GM21360 (cell line): ENCODE measurements around the gene BPTF.
"Not testable (repeated sequence)": the region's sequence is repeated elsewhere in the genome, so short reads cannot be mapped to it uniquely, and the experiment has no call there.

Experiments
- ATAC-seq: cut with Tn5 transposase; IDR thresholded peaks from one replicate; pipeline ENCODE4 v1.9.1; 2021; ENCODE audit warnings: mild to moderate bottlenecking, moderate library complexity; ENCODE audit not compliant: unreplicated experiment

BPTF gene

GRCh38 chr17:67970783-67971182 lies 145.5 kb downstream of the BPTF start:
- no peak for ATAC-seq

GRCh38 chr17:67974185-67974584 lies 148.9 kb downstream of the BPTF start:
- no peak for ATAC-seq

- ATAC-seq, result no peak
These were observed 149.3 kb downstream of the BPTF start for GRCh38 chr17:67974598-67975066.

GRCh38 chr17:67976306-67976705 lies 151.0 kb downstream of the BPTF start:
- ATAC-seq, result not testable (repeated sequence)

- no peak for ATAC-seq
These were observed 155.2 kb downstream of the BPTF start for GRCh38 chr17:67980456-67980855.

- ATAC-seq, result not testable (repeated sequence)
These were observed 155.6 kb downstream of the BPTF start for GRCh38 chr17:67980883-67981282.

DNA sequence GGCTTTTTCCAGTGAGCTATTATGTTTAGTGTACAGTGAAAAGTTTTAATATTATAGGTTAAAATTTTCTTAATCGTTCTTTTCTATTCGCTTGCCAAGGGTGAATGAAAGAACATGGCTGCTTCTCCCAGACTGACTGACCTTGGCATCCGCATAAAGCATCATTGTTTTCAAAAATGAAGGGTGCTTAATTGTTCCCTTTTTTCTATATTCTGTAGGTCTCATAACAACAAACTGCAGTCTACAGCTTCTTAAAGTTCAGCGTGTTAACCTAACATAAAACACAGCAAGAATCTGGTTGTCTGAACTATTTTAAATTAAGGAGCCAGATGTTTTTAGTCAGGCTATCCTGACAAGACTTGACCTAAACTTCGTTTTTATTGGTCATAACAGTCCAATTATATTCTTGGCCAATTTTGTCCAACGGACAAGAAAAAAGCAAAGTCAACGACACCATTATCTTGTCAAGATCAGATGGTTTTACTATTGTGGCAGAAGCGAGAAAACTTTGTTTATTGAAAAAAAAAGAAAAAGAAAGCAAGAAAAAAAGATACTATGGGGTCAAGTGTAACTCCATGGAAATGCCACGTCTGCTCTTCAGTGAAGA lies 156.8 kb downstream of the BPTF start:
- no peak for ATAC-seq

DNA sequence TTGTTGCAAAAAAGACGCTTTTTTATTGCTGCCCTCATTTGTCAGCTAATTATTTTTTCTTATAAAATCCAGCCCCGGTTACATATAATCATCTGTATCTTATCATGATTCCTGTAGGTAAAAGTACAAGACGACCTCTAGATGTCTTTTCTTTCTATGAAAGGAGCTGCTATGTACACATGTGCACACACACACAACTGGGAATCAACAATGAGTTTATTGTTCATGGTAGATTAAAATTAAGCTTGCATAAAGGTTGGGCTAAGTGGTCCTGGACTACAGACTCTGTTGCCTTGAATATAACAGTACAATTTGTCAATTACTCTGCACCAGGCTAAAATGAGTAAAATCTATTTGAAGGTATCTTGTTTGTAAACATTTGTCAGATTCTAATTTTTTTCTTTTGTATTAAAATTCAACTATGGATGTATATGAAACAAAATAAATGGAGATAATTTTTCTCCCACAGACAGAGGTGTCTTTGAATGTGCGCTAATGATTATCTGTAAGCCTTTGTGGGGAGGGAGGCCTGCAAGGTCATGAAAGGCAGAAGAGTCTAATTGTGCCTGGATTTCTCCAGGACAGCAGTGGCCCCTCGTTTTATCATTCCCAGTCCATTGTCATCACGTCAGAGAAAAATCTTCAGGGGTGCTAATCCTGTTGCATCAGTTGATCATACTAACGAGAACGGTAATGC lies 157.5 kb downstream of the BPTF start:
- no peak for ATAC-seq

DNA sequence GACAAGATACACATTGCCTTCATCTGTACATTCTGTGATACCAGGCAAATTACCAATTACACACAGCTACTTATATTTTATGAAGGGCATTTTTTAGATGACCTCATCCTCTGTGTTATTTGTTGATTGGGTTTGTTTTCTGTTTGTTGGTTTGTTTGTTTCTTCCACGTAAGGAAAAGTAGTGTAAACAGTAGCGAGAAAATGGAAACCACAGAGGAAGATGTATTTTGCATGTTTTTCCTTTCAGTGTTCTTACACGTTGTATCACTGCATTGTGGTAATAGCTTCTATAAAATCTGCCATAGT lies 158.0 kb downstream of the BPTF start:
- no peak for ATAC-seq

DNA sequence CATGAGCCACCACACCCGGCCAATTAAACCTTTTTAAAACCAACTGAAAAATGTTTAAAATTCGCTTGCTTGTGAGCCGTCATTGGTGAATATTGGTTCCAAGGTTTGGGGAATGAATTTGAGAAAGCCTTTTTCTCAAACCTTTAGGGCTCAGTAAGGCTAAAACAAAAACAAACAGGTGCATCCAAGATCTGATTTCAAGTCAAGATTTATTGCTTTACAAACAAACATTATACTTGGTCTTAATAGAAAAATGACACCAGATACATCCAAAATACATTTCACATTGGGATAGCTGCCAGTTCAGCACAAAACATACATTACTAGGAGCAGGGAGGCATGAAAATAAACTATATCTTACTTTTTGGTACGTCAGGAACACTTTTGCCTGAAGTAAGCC lies 165.6 kb downstream of the BPTF start:
- ATAC-seq, result no peak

DNA sequence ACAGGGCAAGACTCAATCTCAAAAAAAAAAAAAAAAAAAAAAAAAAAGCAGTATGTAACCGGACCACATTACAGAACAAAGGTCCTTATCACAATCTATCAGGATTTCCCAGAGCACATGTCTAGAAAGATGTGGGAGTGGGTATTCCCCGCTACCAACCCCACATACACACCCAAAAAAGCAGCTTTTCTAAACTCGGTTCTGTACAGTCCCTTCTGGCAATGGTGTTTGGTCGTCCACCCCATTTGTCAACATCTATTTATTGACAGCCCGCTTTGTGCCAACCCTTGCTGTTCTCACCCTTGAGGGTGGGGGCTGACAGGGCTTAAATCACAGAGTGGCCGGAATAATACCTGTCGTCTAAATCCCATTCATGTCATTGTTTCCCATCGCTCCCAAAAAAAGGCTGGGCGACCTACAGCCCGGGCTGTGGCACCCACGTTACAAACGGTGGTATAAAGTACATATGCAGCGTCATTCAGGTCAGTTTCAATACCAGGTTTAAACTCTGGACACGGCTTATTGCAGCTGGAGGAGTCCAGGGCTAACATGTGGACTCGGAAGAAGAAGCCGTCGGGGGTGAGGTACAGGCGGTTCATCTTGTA lies 167.3 kb downstream of the BPTF start:
- ATAC-seq, result no peak

DNA sequence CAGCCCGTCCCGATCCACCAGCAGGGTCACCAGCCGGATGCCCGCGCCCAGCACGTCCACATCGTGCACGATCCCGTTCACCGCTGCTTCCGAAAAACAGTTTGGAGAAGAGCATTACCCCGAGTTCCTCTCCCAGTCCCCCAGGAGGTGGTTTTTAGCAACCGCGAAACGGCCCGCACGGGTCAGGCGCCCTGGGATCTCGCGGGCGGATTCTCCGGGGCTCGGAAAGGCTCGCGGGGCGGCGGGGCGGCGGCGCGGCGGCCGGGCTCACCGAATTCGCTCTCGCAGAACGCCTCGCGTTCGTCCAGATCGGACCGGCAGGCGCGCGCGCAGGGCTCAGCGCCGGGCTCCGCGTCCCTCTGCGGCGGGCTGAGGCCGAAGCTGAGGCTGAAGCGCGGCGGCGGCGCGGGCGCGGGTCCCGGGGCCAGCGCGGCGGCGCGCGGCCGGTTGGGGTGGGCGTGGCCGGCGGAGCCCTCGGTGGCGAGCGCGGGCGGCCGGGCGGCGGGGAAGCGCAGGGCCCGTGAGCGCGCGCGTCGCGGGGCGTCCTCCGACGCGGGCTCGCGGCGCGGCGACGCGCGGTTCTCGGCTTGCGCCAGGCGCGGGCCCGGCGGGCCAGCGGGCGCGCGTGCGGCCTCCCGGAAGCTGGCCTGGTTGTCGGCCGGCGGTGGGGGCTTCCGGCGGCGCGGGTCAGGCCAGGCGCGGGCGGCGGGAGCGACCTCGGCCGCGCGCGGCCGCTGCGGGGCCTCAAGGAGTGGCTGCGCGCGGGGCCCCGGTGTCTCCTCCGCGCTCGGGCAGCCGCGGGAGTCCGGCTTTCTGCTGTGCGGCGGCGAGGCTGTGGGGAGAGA lies 168.1 kb downstream of the BPTF start:
- ATAC-seq, result peak; percentile 73

DNA sequence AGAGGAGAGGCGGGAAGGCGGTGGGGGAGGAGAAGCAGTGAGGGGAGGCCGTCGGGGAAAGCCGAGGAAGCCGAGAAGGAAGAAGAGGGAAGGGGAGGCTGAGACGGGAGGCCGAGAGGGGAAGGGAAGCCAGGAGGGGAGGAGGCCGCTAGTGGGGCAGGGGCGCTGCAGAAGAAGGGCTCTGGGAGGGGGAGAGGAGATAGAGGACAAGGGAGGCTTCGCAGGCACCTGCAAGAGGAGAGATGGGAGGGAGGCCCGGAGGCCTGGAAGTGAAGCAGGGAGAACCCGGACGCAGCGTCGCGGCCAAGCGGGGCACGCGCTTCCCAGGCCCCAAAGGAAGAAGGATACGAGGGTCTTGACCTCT lies 168.7 kb downstream of the BPTF start:
- peak; percentile 1 for ATAC-seq

DNA sequence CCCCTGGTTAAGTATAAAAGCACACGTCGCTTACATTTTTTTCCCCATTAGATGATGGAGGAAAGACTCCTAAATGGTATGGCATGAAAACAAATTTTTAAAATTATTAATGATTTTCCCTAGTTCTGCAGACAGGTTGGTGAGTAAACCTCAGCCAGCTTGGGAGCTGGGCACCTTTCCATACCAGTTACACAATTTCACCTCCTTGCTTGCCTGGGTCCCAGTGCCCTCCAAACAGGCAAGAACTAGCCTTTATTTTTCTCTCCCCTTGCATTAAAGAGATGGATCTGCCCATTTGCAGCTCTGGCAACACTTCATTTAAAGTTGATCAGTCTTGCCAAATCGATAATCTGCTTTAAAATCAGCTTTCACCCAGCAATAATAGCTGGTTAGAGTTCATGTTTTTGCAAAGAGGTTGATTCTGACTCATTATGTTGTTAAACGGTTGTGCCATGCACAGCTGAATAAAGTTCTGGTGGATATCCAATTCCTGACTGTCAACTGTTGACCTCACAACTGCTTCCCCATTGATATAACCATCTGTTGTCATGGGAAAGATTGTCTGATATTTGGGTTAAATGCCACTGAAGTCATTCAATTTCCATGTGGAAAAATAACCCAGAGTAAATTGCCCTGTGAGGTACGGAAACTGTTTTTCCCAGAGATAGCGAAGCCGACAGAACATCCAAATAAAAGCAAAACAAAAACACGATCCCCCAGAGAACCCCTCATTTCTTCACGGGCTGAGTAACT lies 169.7 kb downstream of the BPTF start:
- ATAC-seq, result no peak

DNA sequence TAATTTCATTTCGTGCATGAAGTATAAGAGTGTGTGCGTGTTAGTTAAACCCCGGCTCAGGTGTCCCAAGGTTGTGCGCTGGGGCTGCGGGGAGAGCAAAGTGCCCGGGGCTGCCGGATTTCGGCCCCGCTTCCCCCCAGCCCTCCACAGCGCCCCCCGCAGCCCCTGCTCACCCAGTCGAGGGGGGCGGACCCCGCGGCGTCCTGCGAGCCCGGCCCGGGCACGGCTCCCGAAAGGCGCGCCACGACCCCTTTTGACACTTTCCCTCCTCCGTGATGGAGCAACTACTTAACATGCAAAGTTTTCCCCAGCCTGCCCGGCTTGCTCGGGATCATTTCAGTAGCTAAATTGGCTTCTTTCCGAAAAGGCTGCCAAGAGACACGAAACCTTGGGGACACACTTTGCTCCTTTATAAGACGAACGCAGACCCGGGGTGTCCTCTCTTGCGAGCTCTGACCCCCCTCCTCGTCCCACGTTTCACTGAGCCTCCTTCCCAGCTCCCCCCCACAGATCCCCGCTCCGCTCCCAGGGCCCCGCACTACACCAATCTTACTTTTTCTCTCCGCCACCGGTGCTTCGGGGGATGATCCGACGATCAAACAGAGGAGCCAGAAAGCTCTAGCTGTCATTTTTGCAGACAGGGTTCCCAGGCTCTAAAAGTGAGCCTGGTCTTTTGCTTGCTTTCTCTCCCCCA lies 170.4 kb downstream of the BPTF start:
- ATAC-seq, result no peak

DNA sequence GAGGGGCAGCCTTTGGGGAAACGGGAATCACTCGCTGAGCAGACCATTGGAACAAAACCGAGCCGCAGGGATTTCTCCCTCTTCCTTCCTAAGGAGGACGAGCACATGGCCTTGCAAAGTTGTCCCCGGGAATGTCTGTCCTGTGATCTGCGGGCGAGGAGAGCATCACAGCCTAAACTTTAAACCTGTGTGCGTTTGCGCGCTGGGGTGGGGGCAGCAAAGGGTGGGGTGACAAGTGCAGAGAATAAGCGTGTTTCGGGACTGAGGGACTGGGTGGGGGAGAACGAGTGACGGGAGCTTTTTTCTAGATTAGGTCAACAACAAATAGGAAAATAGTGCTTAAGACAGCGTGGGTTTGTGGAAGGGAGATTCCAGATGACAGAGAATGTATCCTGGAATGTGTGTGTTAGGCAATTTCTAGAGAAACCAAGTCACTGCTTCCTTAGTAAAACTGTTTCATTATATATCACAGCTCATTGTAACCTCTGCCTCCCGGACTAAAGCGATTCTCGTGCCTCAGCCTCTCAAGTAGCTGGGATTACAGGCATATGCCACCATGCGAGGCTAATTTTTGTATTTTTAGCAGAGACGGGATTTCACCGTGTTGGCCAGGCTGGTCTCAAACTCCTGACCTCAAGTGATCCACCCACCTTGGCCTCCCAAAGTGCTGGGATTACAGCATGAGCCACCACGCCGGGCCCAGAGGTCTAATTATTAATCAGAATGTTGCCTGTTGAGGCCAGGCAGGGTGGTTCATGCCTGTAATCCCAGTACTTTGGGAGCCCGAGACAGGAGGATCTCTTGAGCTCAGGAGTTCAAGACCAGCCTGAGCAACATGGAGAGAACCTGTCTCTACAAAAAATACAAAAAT lies 171.2 kb downstream of the BPTF start, which contains the start of gene C17orf58:
TSS of gene C17orf58 (minus strand) at position 169 of the 871 bp plus-strand sequence. CDS start 271 bp downstream, outside the sequence.
- not testable (repeated sequence) for ATAC-seq

GRCh38 chr17:67998466-67998865 lies 173.2 kb downstream of the BPTF start:
- no peak for ATAC-seq

DNA sequence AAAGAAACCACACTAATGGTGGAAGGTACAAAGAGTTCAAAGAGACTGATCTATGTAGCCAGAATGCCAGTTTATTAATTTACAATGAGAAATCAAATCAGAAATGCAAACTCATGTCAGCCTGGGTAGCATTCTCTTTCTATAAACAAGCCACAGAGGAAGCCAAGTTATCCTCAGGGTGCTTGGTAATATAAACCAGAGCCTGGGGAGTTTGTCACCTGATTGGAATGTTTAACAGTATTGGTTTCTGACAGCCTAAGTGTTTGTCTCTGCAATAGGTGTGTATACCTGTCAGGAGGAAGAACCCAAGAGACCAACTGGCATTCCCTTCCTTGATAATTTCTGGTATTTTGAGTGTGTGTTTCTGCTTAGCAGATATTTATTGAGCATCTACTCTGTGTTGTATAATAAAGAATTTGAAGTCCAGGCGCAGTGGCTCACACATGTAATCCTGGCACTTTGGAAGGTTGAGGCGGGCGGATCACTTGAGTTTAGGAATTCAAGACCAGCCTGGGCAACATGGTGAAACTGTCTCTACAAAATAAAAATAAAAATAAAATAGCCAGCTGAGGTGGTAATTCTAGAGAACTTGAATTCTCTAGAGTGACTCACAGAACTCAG lies 174.1 kb downstream of the BPTF start:
- ATAC-seq, result no peak

GRCh38 chr17:68004201-68004600 lies 178.9 kb downstream of the BPTF start:
- no peak for ATAC-seq
